HL-60 (cell line): ENCODE data around the gene MFRP.

Source experiments
- GABPA ChIP-seq: IDR thresholded peaks from 2 replicates; pipeline ENCODE4 v1.6.1; 2012; ENCODE audit warnings: low read depth
- POLR2AphosphoS5 ChIP-seq: IDR thresholded peaks from 2 replicates; pipeline ENCODE4 v1.6.1; 2012; ENCODE audit warnings: low read depth
- SPI1 ChIP-seq: IDR thresholded peaks from 2 replicates; pipeline ENCODE4 v1.6.1; 2012; ENCODE audit warnings: low read depth, mild to moderate bottlenecking, borderline replicate concordance
- TF ChIP-seq, protein P1 (sequence below): IDR thresholded peaks from one replicate; pipeline ENCODE4 v1.5.1; 2011; ENCODE audit warnings: low read length, control low read depth, inconsistent platforms; ENCODE audit not compliant: insufficient read depth

DNA sequence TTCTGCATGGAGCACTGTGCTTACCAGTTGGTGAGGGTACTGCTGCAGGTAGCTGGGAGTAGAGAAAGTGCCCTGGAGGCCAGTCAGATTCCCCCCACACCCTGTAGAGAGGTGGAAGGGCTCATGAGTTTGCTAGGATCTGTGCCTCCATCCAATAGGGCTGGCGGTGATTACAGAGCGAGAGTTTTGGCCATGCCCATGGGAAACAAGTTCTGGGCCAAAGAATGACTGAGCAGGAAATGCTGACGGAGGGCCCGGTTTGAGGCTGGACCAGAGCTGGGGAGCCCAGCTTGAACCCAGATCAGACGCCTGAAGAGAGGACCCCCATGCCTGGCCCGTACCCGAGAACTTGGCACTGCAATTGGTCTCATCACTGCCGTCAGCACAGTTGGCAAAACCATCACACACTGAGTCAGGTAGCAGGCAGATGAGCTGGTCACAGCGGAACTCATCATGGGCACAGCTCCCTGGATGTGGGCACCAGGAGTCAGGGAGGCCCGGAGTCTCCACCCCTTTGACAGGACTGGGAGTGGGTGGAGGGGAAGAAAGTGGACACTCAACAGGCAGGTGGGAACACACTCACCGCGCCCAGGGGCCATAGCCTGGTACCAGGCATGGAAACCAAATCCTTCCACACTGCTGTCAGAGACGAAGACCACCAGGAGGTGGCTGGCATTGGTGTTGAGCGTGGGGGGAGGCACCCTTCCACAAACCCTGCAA lies 2.1 kb downstream of the MFRP start:
- TF ChIP-seq, protein P1, sequence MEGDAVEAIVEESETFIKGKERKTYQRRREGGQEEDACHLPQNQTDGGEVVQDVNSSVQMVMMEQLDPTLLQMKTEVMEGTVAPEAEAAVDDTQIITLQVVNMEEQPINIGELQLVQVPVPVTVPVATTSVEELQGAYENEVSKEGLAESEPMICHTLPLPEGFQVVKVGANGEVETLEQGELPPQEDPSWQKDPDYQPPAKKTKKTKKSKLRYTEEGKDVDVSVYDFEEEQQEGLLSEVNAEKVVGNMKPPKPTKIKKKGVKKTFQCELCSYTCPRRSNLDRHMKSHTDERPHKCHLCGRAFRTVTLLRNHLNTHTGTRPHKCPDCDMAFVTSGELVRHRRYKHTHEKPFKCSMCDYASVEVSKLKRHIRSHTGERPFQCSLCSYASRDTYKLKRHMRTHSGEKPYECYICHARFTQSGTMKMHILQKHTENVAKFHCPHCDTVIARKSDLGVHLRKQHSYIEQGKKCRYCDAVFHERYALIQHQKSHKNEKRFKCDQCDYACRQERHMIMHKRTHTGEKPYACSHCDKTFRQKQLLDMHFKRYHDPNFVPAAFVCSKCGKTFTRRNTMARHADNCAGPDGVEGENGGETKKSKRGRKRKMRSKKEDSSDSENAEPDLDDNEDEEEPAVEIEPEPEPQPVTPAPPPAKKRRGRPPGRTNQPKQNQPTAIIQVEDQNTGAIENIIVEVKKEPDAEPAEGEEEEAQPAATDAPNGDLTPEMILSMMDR, result no peak
- no peak for TF ChIP-seq POLR2AphosphoS5
- no peak for TF ChIP-seq GABPA
- TF ChIP-seq SPI1, result no peak
